ENCODE results near the gene RNASET2. TPM values are rescaled to one million over a fixed set of nuclear protein-coding genes. Genes with fewer than 3 reads are reported as not detected.
"Not testable (repeated sequence)": the region's sequence is repeated elsewhere in the genome, so short reads cannot be mapped to it uniquely, and the experiment has no call there.

RNASET2 gene
- total and polyA plus RNA-seq, 7 donors = 2.8 to 10.1 (median 3.9) TPM

GRCh38 chr6:166900130-166900708 is 56.1 kb downstream of the RNASET2 start:
- 93 to 96% (median 96%) methylated on average over 61 of the region's 61 CpGs for WGBS, 3 donors
- Histone ChIP-seq H3K4me1 (no peaks in the 10 kb centered on the region), H3K9me3 (no peaks in the 10 kb centered on the region), H3K4me3 (no peak overlapping the region), H3K27ac (no peak overlapping the region), H3K27me3 (ENCODE audit: insufficient read depth in 3 of 3, low read length in 2 of 3) (peaks cover 0 to 7% (median 2%) of the 10 kb centered on the region in 3 donors), H3K36me3 (ENCODE audit: insufficient read depth in 1 of 2, low read depth in 1 of 2) (no peaks in the 10 kb centered on the region)
- TF ChIP-seq CTCF (IDR thresholded peaks at IDR 0.05) = no peak
- intact Hi-C loops (cut with DNase I) = no loop called here
- ATAC-seq = no peak
- no peak for DNase-seq

GRCh38 chr6:166898910-166899309 is 57.4 kb downstream of the RNASET2 start:
- H3K27ac ChIP-seq = no peak overlapping the region
- H3K9me3 ChIP-seq = no peaks in the 10 kb centered on the region
- ATAC-seq = no peak
- no peak overlapping the region for H3K4me3 ChIP-seq
- no peak for TF ChIP-seq CTCF (IDR thresholded peaks at IDR 0.05)
- no peak for DNase-seq
- H3K4me1 ChIP-seq = no peaks in the 10 kb centered on the region
- no peaks in the 10 kb centered on the region for H3K36me3 ChIP-seq (ENCODE audit: insufficient read depth in 1 of 2, low read depth in 1 of 2)
- WGBS, 3 donors = 94 to 95% (median 95%) methylated on average over 35 to 36 of the region's 36 CpGs
- H3K27me3 ChIP-seq (ENCODE audit: insufficient read depth in 3 of 3, low read length in 2 of 3) = peaks cover 0 to 5% (median 2%) of the 10 kb centered on the region in 3 donors
- intact Hi-C loops (cut with DNase I) = no loop called here

GRCh38 chr6:166894614-166895013 is 61.7 kb downstream of the RNASET2 start:
- H3K27ac ChIP-seq; H3K9me3 ChIP-seq; H3K27me3 ChIP-seq (ENCODE audit: insufficient read depth in 3 of 3, low read length in 2 of 3); H3K36me3 ChIP-seq (ENCODE audit: insufficient read depth in 1 of 2, low read depth in 1 of 2); H3K4me3 ChIP-seq; ATAC-seq; DNase-seq; intact Hi-C loops (cut with DNase I); H3K4me1 ChIP-seq: not testable (repeated sequence)
- WGBS, 3 donors = 82 to 92% (median 85%) methylated on average over 6 to 7 of the region's 7 CpGs

- ATAC-seq; DNase-seq; H3K9me3 ChIP-seq; H3K36me3 ChIP-seq (ENCODE audit: insufficient read depth in 1 of 2, low read depth in 1 of 2); intact Hi-C loops (cut with DNase I); H3K4me1 ChIP-seq; H3K4me3 ChIP-seq; H3K27ac ChIP-seq; H3K27me3 ChIP-seq (ENCODE audit: insufficient read depth in 3 of 3, low read length in 2 of 3): not testable (repeated sequence)
- 51 to 60% (median 51%) methylated on average over 5 of the region's 5 CpGs for WGBS, 3 donors
These were observed 63.9 kb downstream of the RNASET2 start for GRCh38 chr6:166892472-166892871.

- 73 to 83% (median 78%) methylated on average over 3 to 4 of the region's 4 CpGs for WGBS, 3 donors
- H3K4me1 ChIP-seq; intact Hi-C loops (cut with DNase I); H3K36me3 ChIP-seq (ENCODE audit: insufficient read depth in 1 of 2, low read depth in 1 of 2); H3K9me3 ChIP-seq; DNase-seq; ATAC-seq; H3K4me3 ChIP-seq; H3K27ac ChIP-seq; H3K27me3 ChIP-seq (ENCODE audit: insufficient read depth in 3 of 3, low read length in 2 of 3): not testable (repeated sequence)
These were observed 69.6 kb downstream of the RNASET2 start for GRCh38 chr6:166886773-166887172.

- intact Hi-C loops (cut with DNase I); H3K4me3 ChIP-seq; DNase-seq; ATAC-seq; H3K27me3 ChIP-seq (ENCODE audit: insufficient read depth in 3 of 3, low read length in 2 of 3); H3K9me3 ChIP-seq; H3K36me3 ChIP-seq (ENCODE audit: insufficient read depth in 1 of 2, low read depth in 1 of 2); H3K4me1 ChIP-seq; H3K27ac ChIP-seq: not testable (repeated sequence)
- 75 to 82% (median 81%) methylated on average over 11 of the region's 11 CpGs for WGBS, 3 donors
These were observed 71.4 kb downstream of the RNASET2 start for GRCh38 chr6:166884958-166885357.

GRCh38 chr6:166879594-166879993 is 76.8 kb downstream of the RNASET2 start:
- Histone ChIP-seq H3K4me3 (no peak overlapping the region), H3K36me3 (ENCODE audit: insufficient read depth in 1 of 2, low read depth in 1 of 2) (no peaks in the 10 kb centered on the region), H3K4me1 (no peaks in the 10 kb centered on the region), H3K27ac (no peak overlapping the region), H3K27me3 (ENCODE audit: insufficient read depth in 3 of 3, low read length in 2 of 3) (no peaks in the 10 kb centered on the region), H3K9me3 (no peaks in the 10 kb centered on the region)
- TF ChIP-seq CTCF (IDR thresholded peaks at IDR 0.05) = no peak
- DNase-seq (no peak), ATAC-seq (no peak)
- WGBS, 3 donors = 81 to 92% (median 84%) methylated on average over 1 of the region's 1 CpG
- intact Hi-C loops (cut with DNase I) = no loop called here

Data from psoas muscle (tissue), 8 donors.